ENCODE data around the gene FAAP100.

DNA sequence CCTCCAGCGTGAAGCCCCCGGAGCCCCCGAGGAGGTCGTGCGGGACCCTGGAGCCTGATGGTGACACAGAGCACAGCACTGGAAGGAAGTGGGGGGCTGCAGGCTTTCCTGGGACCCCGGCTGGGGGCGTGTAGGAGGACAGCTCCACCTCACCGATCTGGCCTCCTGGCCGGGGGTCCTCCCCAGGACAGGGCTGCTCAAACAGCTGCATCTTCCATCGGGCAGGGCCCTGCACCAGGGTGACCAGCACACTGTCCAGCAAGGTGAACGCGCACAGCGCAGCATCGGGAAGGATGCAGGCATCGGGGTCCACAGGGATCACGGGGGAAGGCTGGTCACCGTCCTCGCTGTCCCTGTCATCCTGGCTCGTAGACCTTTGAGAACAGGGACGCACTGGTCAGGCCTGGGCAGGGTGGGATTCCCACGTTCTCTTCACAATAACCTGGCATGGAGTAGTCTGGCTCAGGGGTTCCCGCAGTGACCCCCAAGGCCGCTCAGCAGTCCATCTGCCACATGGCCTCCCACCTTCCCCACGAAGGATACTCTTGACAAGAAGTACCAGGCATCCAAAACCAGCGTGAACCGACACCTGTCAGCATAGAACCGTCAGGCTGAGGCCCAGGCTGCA is 1.2 kb downstream of the FAAP100 start:
- TF ChIP-seq, protein P1, sequence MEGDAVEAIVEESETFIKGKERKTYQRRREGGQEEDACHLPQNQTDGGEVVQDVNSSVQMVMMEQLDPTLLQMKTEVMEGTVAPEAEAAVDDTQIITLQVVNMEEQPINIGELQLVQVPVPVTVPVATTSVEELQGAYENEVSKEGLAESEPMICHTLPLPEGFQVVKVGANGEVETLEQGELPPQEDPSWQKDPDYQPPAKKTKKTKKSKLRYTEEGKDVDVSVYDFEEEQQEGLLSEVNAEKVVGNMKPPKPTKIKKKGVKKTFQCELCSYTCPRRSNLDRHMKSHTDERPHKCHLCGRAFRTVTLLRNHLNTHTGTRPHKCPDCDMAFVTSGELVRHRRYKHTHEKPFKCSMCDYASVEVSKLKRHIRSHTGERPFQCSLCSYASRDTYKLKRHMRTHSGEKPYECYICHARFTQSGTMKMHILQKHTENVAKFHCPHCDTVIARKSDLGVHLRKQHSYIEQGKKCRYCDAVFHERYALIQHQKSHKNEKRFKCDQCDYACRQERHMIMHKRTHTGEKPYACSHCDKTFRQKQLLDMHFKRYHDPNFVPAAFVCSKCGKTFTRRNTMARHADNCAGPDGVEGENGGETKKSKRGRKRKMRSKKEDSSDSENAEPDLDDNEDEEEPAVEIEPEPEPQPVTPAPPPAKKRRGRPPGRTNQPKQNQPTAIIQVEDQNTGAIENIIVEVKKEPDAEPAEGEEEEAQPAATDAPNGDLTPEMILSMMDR (IDR thresholded peaks at IDR 0.05): no peak
- no peak for TF ChIP-seq EP300 (IDR thresholded peaks at IDR 0.05)
- TF ChIP-seq POLR2A (IDR thresholded peaks at IDR 0.05): no peak

All from ovary (tissue), 3 donors.